Measurements from ENCODE around the gene RYR3. TPM values are rescaled to one million over a fixed set of nuclear protein-coding genes. Genes with fewer than 3 reads are reported as not detected.

RYR3 gene
- total and polyA plus RNA-seq, 10 of the 15 experiments (the other 5 are each of a cell fraction or from before 2014, with no cell fraction given): under 0.01 to 0.44 (median 0.16) TPM; not detected in 5

DNA sequence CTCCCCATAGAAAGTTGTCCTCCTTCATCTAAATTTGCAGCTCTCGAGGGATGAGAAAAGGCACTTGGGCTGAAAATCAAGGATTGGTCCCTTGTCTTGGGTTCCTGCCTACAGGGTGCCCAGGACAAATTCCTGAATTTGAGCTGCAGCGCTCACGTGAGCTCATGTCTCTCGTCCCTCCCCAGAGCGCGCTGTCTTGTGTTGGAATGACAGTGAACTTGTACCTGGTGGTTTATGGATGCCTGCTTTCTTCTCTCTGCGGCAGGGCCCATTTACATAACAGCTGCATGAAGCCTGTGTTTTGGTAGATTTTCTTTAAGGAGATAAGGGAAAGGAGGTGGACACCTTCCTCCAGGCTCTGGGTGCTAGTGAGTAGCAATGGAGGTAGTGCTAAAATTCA is 4.3 kb downstream of the RYR3 start:
- Histone ChIP-seq H3K36me3 (ENCODE audit: control insufficient read depth in 2 of 2, insufficient read depth in 2 of 2, low read length in 1 of 2) (no peaks in the 10 kb centered on the region), H3K4me1 (ENCODE audit: control insufficient read depth, insufficient read depth, low read length) (no peaks in the 10 kb centered on the region), H3K4me2 (ENCODE audit: control insufficient read depth, insufficient read depth) (no peak overlapping the region), H2AFZ (ENCODE audit: control insufficient read depth, low read depth, low read length) (no peak overlapping the region), H3K9ac (ENCODE audit: control insufficient read depth, insufficient read depth, low read length) (no peak overlapping the region), H3K79me2 (ENCODE audit: control insufficient read depth, insufficient read depth, low read length) (no peaks in the 10 kb centered on the region), H3K27me3 (replicated peaks in 1 of 2; ENCODE audit: control insufficient read depth in 2 of 2, insufficient read depth in 2 of 2, low read length in 1 of 2) (peaks cover 9 to 10% of the 10 kb centered on the region in 2 experiments), H3K27ac (ENCODE audit: control insufficient read depth, insufficient read depth) (no peak overlapping the region), H3K4me3 (no peak overlapping the region), H4K20me1 (ENCODE audit: control insufficient read depth, insufficient read depth) (no peaks in the 10 kb centered on the region), H3K9me3 (replicated peaks; ENCODE audit: control insufficient read depth, insufficient read depth, low read length) (no peaks in the 10 kb centered on the region; the same call in 2 of the 3 replicates)
- intact Hi-C loops (cut with micrococcal nuclease; ENCODE audit: unreplicated experiment): no loop called here
- ChIA-PET POLR2A (no interaction called here), SMC1A (ENCODE audit: uncharacterized antibody, unreplicated experiment) (interaction anchor here (1.0 to 1.5 kb wide), 6 partner anchors 9 to 360 kb away, joined by 3 to 5 read pairs (median 4); no protein-coding TSS in a partner anchor), CTCF (interaction anchor here (0.8 to 4.6 kb wide), 6 partner anchors 8 to 386 kb away, joined by 3 to 27 read pairs (median 12); no protein-coding TSS in a partner anchor), RAD21 (ENCODE audit: unreplicated experiment) (interaction anchor here (0.8 to 2.5 kb wide), 5 partner anchors 8 to 386 kb away, joined by 3 to 8 read pairs (median 7); no protein-coding TSS in a partner anchor)
- DNase-seq (ENCODE audit: low read depth, low spot score) (no peak), FAIRE-seq (no peak), ATAC-seq (no peak)
- TF ChIP-seq WRNIP1 (IDR thresholded peaks at IDR 0.05; ENCODE audit: borderline replicate concordance, low read depth, low read length) (no peak), MTA2 (IDR thresholded peaks at IDR 0.05; ENCODE audit: low read depth) (no peak), TCF7 (IDR thresholded peaks at IDR 0.05; ENCODE audit: borderline replicate concordance) (no peak), CREM (IDR thresholded peaks at IDR 0.05; ENCODE audit: low read depth) (no peak), RAD21 (IDR thresholded peaks at IDR 0.05; ENCODE audit: insufficient read depth, low read depth, low read length) (no peak), CHD4 (IDR thresholded peaks at IDR 0.05) (no peak), KAT2A (conservative IDR thresholded peaks at IDR 0.05; ENCODE audit: control insufficient read depth, low read depth, low read length) (no peak), CHD2 (IDR thresholded peaks at IDR 0.05; ENCODE audit: borderline replicate concordance, low read depth, low read length) (no peak), SIN3A (IDR thresholded peaks at IDR 0.05; ENCODE audit: low read depth, low read length) (no peak), BMI1 (IDR thresholded peaks at IDR 0.05; ENCODE audit: borderline replicate concordance) (no peak), FOXM1 (IDR thresholded peaks at IDR 0.05; ENCODE audit: low read depth, low read length) (no peak), IKZF1 (conservative IDR thresholded peaks at IDR 0.05) (no peak)
- no TSS peak for BruUV-seq (replicated peaks)
- WGBS (ENCODE audit: insufficient coverage, insufficient replicate concordance, low lambda C conversion rate, missing lambda C conversion rate): 61% methylated on average over 7 of the region's 7 CpGs
- in situ Hi-C loops (cut with MboI): no loop called here
